ENCODE measurements around the gene DCAF12. TPM values are rescaled to one million over a fixed set of nuclear protein-coding genes. Genes with fewer than 3 reads are reported as not detected.

Gene DCAF12
- total and polyA plus RNA-seq, 2 of the 13 experiments (the other 11 are each of a cell fraction or from before 2014, with no cell fraction given): 26.8 to 37.4 TPM

DNA sequence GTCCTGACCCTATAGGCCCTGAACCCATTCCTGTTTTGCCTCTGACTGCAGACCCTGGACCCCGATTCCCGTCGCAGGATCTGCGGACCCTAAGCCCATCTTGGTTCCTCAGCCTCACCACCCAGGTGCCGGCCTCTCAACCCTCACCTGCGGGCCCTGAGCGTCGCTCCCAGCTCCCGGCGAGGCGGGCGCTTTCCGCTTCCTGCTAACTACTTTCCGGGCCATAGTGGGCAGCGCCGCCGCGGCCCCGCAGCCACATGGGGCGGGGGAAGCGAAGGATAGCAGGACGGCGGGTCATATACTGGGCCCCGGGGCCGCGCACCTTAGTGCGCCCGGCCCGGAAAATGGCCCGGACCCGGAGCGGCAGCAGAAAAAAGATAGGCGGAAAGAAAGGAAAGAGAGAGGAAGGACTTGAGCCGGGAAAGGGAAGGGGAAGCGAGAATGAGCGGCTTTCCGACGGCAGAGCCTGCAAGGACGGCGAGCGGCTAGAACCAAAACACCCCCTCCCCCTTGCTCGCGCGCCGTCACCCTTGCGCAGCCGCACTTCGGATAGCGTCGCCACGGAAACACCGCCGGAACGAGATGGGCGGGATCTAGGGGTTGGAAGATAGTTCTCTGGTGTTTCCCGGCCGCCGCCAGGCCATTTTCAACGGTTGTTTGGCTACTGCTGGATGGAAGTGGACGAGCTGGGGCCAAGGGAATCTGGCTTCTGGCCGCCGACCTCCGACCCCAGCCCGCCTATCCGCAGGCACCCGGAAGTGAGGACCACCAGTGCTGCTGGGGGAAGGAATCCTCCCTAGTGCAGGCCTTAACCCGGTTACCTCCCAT lies at the start of gene DCAF12 (continued):
- TF ChIP-seq, protein P1, sequence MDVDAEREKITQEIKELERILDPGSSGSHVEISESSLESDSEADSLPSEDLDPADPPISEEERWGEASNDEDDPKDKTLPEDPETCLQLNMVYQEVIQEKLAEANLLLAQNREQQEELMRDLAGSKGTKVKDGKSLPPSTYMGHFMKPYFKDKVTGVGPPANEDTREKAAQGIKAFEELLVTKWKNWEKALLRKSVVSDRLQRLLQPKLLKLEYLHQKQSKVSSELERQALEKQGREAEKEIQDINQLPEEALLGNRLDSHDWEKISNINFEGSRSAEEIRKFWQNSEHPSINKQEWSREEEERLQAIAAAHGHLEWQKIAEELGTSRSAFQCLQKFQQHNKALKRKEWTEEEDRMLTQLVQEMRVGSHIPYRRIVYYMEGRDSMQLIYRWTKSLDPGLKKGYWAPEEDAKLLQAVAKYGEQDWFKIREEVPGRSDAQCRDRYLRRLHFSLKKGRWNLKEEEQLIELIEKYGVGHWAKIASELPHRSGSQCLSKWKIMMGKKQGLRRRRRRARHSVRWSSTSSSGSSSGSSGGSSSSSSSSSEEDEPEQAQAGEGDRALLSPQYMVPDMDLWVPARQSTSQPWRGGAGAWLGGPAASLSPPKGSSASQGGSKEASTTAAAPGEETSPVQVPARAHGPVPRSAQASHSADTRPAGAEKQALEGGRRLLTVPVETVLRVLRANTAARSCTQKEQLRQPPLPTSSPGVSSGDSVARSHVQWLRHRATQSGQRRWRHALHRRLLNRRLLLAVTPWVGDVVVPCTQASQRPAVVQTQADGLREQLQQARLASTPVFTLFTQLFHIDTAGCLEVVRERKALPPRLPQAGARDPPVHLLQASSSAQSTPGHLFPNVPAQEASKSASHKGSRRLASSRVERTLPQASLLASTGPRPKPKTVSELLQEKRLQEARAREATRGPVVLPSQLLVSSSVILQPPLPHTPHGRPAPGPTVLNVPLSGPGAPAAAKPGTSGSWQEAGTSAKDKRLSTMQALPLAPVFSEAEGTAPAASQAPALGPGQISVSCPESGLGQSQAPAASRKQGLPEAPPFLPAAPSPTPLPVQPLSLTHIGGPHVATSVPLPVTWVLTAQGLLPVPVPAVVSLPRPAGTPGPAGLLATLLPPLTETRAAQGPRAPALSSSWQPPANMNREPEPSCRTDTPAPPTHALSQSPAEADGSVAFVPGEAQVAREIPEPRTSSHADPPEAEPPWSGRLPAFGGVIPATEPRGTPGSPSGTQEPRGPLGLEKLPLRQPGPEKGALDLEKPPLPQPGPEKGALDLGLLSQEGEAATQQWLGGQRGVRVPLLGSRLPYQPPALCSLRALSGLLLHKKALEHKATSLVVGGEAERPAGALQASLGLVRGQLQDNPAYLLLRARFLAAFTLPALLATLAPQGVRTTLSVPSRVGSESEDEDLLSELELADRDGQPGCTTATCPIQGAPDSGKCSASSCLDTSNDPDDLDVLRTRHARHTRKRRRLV (CRISPR knock-in tag; IDR thresholded peaks at IDR 0.05): peak; percentile 58; the same call in 1 of the 2 replicates
- TF ChIP-seq ZNF230 (CRISPR knock-in tag; IDR thresholded peaks at IDR 0.05) (peak; percentile 93), ZNF547 (CRISPR knock-in tag; IDR thresholded peaks at IDR 0.05) (peak; percentile 83), PAX8 (CRISPR knock-in tag; IDR thresholded peaks at IDR 0.05; ENCODE audit: borderline replicate concordance) (peak; percentile 73; the same call in 1 of the 2 replicates), KAT7 (CRISPR knock-in tag; IDR thresholded peaks at IDR 0.05; ENCODE audit: borderline replicate concordance) (0 out of 2 replicates have a peak, but pooled peaks have one; percentile 35), ZNF446 (CRISPR knock-in tag; IDR thresholded peaks at IDR 0.05) (0 out of 2 replicates have a peak, but pooled peaks have one; percentile 14), NR2F1 (CRISPR knock-in tag; IDR thresholded peaks at IDR 0.05) (no peak; a peak in 1 of 4 replicates), U2AF2 (IDR thresholded peaks at IDR 0.05; ENCODE audit: low read depth, low read length) (0 out of 2 replicates have a peak, but pooled peaks have one; percentile 27), ZNF773 (CRISPR knock-in tag; IDR thresholded peaks at IDR 0.05; ENCODE audit: borderline replicate concordance) (no peak)
- TF ChIP-seq, protein P2, sequence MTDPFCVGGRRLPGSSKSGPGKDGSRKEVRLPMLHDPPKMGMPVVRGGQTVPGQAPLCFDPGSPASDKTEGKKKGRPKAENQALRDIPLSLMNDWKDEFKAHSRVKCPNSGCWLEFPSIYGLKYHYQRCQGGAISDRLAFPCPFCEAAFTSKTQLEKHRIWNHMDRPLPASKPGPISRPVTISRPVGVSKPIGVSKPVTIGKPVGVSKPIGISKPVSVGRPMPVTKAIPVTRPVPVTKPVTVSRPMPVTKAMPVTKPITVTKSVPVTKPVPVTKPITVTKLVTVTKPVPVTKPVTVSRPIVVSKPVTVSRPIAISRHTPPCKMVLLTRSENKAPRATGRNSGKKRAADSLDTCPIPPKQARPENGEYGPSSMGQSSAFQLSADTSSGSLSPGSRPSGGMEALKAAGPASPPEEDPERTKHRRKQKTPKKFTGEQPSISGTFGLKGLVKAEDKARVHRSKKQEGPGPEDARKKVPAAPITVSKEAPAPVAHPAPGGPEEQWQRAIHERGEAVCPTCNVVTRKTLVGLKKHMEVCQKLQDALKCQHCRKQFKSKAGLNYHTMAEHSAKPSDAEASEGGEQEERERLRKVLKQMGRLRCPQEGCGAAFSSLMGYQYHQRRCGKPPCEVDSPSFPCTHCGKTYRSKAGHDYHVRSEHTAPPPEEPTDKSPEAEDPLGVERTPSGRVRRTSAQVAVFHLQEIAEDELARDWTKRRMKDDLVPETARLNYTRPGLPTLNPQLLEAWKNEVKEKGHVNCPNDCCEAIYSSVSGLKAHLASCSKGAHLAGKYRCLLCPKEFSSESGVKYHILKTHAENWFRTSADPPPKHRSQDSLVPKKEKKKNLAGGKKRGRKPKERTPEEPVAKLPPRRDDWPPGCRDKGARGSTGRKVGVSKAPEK (CRISPR knock-in tag; IDR thresholded peaks at IDR 0.05; ENCODE audit: borderline replicate concordance): no peak
- TF ChIP-seq, protein P3, sequence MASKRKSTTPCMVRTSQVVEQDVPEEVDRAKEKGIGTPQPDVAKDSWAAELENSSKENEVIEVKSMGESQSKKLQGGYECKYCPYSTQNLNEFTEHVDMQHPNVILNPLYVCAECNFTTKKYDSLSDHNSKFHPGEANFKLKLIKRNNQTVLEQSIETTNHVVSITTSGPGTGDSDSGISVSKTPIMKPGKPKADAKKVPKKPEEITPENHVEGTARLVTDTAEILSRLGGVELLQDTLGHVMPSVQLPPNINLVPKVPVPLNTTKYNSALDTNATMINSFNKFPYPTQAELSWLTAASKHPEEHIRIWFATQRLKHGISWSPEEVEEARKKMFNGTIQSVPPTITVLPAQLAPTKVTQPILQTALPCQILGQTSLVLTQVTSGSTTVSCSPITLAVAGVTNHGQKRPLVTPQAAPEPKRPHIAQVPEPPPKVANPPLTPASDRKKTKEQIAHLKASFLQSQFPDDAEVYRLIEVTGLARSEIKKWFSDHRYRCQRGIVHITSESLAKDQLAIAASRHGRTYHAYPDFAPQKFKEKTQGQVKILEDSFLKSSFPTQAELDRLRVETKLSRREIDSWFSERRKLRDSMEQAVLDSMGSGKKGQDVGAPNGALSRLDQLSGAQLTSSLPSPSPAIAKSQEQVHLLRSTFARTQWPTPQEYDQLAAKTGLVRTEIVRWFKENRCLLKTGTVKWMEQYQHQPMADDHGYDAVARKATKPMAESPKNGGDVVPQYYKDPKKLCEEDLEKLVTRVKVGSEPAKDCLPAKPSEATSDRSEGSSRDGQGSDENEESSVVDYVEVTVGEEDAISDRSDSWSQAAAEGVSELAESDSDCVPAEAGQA (IDR thresholded peaks at IDR 0.05; ENCODE audit: low read depth): no peak; the same call in 1 of the 2 replicates
- TF ChIP-seq, protein P3 (CRISPR knock-in tag; IDR thresholded peaks at IDR 0.05; ENCODE audit: borderline replicate concordance): no peak
- TF ChIP-seq, protein P4, sequence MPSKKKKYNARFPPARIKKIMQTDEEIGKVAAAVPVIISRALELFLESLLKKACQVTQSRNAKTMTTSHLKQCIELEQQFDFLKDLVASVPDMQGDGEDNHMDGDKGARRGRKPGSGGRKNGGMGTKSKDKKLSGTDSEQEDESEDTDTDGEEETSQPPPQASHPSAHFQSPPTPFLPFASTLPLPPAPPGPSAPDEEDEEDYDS (CRISPR knock-in tag; IDR thresholded peaks at IDR 0.05): peak; percentile 81
